ENCODE measurements around the gene PSMD4.

Gene PSMD4

DNA sequence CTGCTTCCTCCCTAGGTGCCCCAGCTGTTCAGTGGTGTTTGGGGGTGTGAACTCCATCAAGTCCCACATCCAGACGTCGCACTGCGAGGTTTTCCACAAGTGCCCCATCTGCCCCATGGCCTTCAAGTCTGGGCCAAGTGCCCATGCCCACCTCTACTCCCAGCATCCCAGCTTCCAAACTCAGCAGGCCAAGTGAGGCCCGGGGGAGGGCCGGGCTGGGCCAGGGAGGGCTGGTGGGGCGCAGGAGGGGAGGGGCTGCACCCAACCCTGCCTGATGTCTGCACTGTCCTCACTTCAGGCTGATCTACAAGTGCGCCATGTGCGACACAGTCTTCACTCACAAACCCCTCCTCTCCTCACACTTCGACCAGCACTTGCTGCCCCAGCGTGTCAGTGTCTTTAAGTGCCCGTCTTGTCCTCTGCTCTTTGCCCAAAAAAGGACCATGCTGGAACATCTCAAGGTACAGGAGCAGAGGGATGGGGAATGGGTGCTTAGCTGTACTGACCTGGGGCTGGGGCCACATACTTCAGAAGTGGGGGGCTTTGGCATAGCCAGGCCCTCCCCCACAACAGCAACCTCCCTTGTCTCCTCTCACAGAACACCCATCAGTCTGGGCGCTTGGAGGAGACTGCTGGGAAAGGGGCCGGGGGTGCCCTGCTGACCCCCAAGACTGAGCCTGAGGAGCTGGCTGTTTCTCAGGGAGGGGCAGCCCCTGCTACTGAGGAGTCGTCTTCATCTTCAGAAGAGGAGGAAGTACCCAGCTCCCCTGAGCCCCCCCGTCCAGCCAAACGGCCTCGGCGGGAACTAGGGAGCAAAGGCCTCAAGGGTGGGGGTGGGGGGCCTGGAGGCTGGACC lies 34.8 kb downstream of the PSMD4 start:
- TF ChIP-seq, protein P1, sequence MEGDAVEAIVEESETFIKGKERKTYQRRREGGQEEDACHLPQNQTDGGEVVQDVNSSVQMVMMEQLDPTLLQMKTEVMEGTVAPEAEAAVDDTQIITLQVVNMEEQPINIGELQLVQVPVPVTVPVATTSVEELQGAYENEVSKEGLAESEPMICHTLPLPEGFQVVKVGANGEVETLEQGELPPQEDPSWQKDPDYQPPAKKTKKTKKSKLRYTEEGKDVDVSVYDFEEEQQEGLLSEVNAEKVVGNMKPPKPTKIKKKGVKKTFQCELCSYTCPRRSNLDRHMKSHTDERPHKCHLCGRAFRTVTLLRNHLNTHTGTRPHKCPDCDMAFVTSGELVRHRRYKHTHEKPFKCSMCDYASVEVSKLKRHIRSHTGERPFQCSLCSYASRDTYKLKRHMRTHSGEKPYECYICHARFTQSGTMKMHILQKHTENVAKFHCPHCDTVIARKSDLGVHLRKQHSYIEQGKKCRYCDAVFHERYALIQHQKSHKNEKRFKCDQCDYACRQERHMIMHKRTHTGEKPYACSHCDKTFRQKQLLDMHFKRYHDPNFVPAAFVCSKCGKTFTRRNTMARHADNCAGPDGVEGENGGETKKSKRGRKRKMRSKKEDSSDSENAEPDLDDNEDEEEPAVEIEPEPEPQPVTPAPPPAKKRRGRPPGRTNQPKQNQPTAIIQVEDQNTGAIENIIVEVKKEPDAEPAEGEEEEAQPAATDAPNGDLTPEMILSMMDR (IDR thresholded peaks at IDR 0.05) = no peak
- H3K4me3 ChIP-seq = no peak overlapping the region
- DNase-seq (ENCODE audit: low spot score) = no peak
- H3K27ac ChIP-seq = no peak overlapping the region

DNA sequence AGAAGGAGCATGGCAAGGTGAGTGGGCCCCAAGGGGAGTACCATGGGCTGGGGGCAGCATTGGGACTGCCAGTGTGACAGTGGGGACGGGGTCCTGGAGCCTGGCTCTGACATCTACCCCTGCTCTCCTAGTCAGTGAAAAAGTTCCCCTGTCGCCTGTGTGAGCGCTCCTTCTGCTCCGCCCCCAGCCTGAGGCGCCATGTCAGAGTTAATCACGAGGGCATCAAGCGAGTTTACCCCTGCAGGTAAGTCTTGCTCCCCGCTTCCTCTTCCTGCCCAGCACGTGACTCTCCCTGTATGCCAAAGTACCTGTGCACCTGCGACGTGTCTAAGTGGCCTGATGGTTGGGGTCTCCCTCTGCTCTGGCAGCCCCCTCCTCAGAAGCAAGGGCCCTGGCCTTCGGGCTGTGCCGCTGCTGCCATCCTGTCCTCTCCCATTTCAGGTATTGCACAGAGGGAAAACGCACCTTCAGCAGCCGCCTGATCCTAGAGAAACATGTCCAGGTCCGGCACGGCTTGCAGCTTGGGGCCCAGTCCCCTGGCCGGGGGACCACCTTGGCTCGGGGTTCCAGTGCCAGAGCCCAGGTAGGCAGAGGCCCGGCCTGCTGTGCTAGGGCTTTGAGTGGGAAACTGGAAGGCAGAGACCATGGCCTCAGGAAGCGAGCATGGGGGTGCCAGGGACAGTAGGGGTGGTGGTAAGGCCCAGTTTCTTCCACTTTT lies 35.6 kb downstream of the PSMD4 start:
- DNase-seq (ENCODE audit: low spot score) = no peak
- no peak overlapping the region for H3K27ac ChIP-seq
- TF ChIP-seq, protein P1 (IDR thresholded peaks at IDR 0.05) = no peak
- H3K4me3 ChIP-seq = no peak overlapping the region

DNA sequence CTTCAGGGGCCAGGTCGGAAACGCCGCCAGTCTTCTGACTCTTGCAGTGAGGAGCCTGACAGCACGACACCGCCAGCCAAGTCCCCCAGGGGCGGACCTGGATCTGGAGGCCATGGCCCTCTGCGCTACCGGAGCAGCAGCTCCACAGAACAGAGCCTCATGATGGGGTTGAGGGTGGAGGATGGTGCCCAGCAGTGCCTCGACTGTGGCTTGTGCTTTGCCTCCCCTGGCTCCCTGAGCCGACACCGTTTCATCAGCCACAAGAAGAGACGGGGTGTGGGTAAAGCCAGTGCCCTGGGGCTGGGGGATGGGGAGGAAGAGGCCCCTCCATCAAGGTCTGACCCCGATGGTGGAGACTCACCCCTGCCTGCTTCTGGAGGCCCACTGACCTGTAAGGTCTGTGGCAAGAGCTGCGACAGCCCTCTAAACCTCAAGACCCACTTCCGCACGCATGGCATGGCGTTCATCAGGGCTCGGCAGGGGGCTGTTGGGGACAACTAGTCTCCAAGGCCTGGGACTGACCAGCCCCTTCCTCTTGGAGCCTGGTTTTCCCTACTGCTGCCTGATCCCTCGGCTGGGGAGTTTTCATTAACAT lies 36.3 kb downstream of the PSMD4 start:
- TF ChIP-seq, protein P1 (IDR thresholded peaks at IDR 0.05) = no peak
- H3K4me3 ChIP-seq = no peak overlapping the region
- H3K27ac ChIP-seq = no peak overlapping the region
- DNase-seq (ENCODE audit: low spot score) = no peak

DNA sequence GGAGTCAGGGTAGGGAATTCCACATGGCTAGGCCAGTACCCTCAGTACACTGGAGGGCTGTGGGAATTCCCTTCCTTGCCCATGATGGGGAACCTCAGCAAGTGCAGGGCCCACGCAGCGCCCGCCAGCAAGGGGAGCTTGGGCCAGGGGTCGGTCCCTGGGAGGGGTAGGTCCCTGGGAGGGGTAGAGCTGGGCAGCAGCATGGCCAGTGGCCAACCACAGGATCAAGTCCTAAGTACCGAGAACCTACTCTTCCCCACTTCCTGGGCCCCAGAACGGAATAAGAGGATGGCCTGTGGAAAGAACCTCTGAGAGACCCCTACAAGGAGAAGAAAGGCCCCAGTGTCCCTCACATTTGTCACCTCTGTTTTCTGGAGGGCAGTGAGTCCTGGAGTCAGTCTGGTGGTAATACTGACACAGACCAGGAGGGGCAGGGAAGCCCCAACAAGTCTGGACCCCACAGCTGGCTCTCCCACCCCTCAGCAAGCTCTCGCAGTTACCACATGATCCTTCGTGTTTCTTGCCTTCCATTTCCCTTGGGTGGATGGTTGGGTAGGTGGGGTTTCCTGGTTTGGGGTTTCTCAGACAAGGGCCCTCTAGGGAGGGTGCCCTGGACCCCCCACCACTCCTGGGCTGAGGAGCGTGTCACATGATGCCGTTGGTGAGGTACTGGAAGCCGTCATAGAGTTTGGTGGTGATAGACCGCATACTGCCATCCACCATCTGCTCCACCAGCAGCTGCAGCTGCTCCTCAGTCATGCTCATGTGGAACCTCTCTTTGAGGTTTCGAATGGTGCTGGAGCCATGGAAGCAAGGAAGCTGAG lies 37.9 kb downstream of the PSMD4 start:
- H3K27ac ChIP-seq = no peak overlapping the region
- TF ChIP-seq, protein P1 (IDR thresholded peaks at IDR 0.05) = no peak
- DNase-seq (ENCODE audit: low spot score) = no peak

DNA sequence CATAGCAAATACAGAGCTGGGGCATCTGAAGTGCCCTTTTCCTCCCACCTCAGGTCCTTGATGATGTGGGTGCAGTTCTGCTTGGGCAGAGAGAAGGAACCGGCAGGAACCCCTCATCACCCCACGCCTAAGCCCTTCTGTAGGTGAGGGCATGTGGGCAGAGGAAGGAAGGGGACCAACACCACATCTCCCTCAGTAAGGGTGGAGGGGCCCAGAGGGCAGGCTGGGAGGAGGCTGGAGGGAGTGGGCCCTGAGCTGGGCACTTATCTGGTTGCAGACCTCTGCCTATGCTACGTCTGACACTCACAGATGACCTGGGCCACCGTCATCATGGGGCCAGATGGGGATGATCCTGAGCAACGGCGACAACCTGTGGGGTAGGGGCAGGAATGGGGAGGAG lies 38.6 kb downstream of the PSMD4 start:
- no peak for DNase-seq (ENCODE audit: low spot score)
- no peak overlapping the region for H3K4me3 ChIP-seq
- TF ChIP-seq, protein P1 (IDR thresholded peaks at IDR 0.05) = no peak
- H3K27ac ChIP-seq = no peak overlapping the region

More for the DNA sequence above, 37.9 kb downstream of the PSMD4 start:
- no peak overlapping the region for H3K4me3 ChIP-seq

DNA sequence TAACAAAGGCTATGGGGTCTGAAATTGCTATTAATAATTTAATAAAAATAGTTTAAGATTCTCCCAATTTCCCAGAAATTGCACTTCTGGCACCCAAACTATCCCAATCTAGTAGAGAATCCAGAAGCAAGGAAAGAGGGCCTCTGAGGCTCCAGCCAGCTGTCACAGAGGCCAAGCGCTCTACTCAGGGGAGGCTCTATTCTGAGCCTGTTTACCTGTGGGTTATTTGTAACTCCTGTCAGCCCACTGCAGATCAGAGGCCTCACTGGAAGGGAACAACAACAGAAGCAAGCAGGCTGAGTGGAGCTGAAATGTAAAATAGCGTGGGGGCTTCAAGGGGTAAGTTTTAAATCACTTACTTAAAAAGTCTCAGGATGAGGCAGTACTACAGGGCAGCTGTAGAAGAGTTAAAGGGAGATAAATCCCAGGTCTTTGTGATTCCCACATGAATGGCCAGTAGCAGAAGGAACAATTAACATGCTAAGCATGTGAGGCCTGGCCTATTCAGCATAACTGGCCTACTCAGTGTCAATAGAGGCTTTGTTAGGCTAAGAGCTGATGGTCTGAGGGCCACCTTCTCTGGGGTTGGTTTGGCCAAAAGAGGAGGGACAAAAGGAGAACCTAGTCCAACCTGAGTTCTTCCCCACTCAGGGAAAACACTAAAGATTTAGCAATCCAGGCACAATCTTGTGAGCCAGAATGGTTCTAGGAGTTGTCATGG lies 40.4 kb downstream of the PSMD4 start:
- Histone ChIP-seq H3K4me3 (no peak overlapping the region), H3K27ac (no peak overlapping the region)
- no peak for DNase-seq (ENCODE audit: low spot score)
- TF ChIP-seq, protein P1 (IDR thresholded peaks at IDR 0.05) = no peak

Measured in coronary artery (tissue), 2 donors.